ENCODE results near the gene BCL7B.
"Not testable (repeated sequence)": the region's sequence is repeated elsewhere in the genome, so short reads cannot be mapped to it uniquely, and the experiment has no call there.

Gene BCL7B

GRCh38 chr7:73570977-73571376 is 13.5 kb upstream of the BCL7B start:
- ATAC-seq, result no peak

DNA sequence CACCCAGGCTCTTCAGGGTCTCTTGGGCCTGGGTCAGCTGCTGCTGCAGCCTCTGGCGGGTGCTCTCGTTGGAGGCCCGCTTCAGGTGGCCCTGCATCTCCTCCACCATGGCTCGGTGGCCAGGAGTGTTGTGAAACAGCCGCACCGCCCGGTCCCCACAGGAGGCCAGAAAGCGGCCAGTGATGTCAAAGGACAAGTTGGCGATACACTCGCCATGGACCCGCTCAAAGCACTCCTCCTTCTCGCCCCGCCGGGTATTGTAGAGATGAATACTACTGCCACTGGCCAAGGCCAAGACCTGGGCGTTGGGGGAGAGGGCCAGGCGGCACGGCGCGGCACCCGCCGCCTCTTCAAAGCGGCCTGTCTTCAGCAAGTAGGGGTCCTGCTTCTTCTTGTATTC is 13.0 kb upstream of the BCL7B start:
- no peak for ATAC-seq

- no peak for ATAC-seq
Measured at GRCh38 chr7:73569042-73569608, 11.6 kb upstream of the BCL7B start.

GRCh38 chr7:73567846-73568685 is 10.6 kb upstream of the BCL7B start:
- no peak for ATAC-seq

- ATAC-seq, result no peak
Measured at GRCh38 chr7:73567140-73567539, 9.7 kb upstream of the BCL7B start.

DNA sequence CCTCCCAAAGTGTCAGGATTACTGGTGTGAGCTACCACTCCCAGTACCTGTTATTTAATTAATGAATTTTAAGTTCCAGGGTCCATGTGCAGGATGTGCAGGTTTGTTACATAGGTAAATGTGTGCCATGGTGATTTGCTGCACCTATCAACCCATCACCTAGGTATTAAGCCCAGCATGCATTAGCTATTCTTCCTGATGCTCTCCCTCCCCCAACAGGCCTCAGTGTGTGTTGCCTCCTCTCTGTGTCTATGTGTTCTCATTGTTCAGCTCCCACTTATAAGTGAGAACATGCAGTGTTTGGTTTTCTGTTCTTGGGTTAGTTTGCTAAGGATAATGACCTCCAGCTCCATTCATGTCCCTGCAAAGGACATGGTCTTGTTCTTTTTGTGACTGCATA is 8.9 kb upstream of the BCL7B start:
- not testable (repeated sequence) for ATAC-seq

DNA sequence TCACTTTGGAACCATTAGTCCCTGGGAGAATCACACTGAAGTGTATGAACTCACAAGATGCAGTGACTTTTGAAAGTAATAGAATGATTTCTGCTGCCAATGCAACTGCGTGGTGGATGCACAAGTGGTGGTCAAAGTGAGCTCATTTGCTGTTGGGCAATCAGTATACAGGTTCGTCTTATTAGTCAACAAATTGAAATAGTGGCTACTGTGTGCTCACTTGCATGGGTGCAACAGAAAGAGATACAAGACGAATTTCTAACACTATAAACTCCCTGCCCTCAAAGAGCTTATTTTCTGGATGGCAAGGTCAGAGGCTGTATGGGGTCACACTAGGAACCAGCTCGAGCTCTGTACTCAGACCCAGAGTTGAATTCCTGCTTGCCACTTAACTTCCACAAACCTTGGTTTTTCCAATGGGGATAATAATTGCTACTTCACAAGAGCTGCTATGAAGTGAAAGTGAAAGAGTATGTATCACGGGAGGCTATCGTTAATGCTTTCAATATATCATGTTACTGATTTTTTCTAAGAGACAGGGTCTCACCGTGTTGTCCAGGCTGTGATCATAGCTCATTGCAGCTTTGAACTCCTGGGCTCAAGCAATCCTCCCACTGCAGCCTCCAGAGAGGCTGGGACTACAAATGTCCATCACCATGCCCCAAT is 8.3 kb upstream of the BCL7B start:
- peak; percentile 55 to 59 for ATAC-seq

DNA sequence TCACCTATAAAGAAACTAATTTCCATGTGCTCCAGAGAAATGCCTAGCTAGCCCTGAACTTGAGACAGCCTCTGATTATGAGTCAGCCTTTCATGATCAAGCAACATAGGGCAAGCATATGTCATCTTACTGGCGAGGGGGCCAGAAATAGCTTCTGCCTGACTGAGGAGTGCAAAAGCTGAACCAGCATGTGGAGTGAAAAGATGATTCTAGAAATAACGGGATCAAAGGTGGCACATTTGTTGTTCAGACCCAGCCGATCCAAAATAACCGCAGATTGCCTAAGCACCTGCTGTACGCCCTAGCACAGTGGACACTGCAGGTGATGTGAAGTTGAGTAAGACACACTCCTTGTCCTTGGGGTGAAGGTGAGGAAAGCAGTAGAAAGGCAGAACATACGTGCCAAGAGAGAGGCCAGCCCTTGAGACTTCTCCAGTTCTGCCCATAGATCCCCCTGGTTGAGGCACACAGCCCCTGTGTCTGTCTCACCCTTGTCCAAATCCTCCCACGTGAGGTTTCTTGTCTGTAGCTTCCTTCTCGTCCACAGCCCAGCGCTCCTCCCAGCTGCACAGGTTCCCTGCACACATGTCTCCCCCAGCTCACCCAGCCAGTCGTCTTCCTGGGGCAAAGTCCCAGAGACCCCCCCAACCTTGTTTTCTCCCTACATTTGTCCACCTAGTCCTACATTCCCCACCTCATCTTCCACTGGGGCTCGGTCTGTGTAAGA is 2.8 kb upstream of the BCL7B start:
- ATAC-seq, result no peak

DNA sequence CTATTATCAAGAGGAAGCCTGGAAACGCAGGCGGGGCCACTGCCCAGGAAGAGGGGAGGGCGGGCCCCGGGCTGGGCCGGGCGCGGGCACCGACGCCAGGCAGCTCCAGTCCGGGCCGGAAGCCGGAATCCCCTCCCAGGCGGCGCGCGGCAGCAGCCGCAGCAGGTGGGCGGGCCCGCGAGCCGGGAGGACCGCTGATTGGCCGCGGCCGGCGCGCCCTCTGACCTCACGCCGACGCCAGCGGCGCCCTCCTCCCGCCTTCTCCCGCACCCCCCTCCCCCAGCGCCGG is 438 bp downstream of the BCL7B start:
- peak; percentile 92 to 93 for ATAC-seq

- no peak for ATAC-seq
Measured at GRCh38 chr7:73556208-73557107, 1.0 kb downstream of the BCL7B start.

- no peak for ATAC-seq
Measured at GRCh38 chr7:73555411-73555982, 2.0 kb downstream of the BCL7B start.

DNA sequence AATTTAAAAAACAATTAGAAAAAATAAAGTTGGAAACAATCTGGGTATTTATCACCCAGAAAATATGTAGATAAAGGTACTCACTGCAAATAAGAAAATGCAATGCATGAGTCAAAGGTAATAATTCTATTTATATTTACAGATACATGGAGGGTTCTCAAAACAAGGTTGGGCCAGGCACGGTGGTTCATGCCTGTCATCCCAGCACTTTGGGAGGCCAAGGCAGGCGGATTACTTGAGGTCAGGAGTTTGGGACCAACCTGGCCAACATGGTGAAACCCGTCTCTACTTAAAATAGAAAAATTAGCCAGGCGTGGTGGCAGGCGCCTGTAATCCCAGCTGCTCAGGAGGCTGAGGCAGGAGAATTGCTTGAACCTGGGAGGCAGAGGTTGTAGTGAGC is 7.4 kb downstream of the BCL7B start:
- not testable (repeated sequence) for ATAC-seq

DNA sequence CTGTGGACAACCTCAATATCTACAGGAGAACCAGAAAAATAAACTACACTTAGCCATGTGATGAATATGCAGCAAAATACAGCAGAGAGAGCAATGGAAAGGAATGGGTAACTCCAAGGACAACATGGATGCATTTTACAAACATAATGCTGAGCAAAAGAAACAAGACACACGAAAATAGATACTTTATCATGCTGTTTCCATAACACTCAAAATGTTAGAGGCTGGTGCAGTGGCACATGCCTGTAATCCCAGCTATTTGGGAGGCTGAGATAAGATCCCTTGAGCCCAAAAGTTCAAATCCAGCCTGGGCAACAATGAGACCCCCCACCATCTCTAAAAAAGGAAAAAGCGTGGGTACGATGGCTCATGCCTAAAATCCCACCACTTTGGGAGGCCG is 8.3 kb downstream of the BCL7B start:
- no peak for ATAC-seq

DNA sequence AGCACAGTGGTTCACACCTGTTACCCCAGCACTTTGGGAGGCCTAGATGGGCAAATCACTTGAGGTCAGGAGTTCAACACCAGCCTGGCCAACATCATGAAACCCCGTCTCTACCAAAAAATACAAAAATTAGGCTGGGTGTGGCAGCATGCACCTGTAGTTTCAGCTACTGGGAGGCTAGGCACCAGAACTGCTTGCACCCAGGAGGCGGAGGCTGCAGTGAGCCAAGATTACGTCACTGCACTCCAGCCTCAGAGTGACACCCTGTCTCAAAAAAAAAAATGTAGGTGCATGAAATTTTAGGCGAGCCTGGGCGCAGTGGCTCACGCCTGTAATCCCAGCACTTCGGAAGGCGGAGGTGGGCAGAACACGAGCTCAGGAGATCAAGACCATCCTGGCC is 9.6 kb downstream of the BCL7B start:
- ATAC-seq, result no peak

DNA sequence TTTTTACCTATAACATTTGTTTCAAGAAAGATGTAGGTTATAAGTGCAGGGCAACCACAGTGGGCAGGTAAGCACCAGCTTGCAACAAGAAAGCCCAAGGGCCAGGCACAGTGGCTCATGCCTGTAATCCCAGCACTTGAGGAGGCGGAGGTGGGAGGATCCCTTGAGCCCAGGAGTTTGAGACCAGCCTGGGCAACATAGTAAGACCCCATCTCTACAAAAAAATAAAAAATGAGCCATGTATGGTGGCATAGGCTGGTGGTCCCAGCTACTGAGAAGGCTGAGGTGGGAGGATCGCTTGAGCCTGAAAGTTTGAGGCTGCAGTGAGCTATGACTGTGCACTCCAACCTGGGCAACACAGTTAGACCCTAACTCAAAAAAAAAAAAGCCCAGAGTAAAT is 12.8 kb downstream of the BCL7B start:
- ATAC-seq, result no peak

DNA sequence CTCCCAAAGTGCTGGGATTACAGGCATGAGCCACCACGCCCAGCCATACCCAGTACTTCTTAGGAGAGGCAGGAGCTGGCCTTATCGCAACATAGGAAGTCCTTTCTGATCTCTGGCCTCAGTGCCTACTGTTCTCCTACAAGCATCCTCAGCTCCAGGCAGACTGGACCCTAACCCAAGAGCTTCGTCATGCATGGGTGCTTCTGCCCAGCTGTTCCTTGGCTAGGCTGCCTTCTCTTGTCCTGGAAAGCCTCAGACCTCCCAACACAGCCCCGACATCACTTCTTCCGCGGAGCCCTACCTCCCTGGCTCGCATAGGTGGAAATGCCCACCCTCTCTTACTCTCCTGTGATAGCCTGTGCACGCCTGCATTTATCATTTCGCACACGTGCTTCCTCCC is 15.8 kb downstream of the BCL7B start:
- ATAC-seq, result no peak

- no peak for ATAC-seq
Measured at GRCh38 chr7:73539709-73540108, 17.8 kb downstream of the BCL7B start.

DNA sequence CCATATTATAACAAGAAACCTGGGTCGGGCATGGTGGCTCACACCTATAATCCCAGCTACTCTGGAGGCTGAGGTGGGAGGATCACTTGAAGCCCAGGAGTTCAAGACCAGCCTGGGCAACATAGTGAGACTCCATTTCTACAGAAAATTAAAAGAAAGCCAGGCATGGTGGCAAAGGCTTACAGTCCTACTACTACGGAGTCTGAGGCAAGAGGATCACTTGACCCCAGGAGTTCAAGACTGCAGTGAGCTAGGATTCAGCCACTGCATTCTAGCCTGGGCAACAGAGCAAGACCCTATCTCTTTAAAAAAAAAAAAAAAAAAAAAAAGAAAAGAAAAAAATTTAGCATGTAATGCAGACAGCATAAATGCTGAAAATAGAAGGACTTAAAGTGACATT is 19.0 kb downstream of the BCL7B start:
- ATAC-seq, result not testable (repeated sequence)

DNA sequence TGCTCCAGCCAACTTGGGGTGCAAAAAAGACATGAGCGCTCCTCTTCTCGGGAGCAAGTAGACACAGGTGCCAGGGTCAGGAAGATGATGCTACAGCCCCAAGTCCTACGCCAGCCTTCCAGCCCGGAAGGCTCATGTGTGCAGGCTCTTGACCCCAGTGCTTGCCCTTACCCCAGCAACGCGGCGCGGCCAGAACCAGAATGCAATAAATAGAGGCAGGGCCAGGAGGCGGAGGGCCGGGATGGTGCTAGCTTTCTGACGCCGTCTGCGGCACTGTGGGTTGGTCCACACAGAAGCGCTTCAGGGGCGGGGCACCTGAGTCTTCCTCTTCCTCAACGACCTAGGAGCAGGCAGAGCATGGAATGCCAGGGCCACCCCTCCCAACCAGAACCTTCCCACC is 20.4 kb downstream of the BCL7B start:
- ATAC-seq, result no peak

DNA sequence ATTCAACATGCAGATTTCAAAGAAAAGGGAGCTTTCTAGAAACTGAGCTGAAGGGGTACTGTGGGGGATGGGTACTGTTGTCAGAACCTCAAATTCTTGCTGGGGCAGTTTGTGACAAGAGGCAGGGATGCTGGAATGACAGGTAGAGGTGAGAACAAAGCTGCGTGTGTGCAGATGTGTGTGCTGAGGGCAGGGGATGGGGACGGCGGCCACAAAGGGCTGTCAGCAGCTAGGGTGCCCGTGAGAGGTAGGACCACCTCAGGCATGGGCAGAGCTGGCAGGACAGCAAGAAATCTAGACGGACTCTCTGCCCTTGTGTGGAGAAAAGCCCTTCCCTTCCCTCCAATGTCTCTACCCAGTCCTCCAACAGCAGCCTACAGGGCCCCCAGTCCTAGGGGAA is 21.0 kb downstream of the BCL7B start:
- no peak for ATAC-seq

GRCh38 chr7:73535918-73536317 is 21.6 kb downstream of the BCL7B start:
- ATAC-seq, result not testable (repeated sequence)

DNA sequence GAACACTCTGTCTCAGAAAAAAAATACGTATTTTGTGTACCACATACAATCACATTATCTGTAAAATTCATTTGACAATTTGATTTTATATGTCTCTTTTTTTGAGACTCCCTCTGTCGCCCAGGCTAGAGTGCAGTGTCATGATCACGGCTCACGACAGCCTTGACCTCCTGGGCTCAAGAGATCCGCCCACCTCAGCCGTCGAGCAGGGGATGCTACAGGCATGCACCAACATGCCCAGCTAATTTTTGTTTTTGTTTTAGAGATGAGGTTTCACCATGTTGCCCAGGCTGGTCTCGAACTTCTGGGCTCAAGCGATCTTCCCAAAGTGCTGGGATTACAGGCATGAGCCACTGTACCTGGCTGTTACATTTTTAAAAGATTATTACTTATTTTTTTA is 23.7 kb downstream of the BCL7B start:
- no peak for ATAC-seq
